GM23338 (cell line): Measurements from ENCODE around the gene JHY. TPM values are rescaled to one million over a fixed set of nuclear protein-coding genes. Genes with fewer than 3 reads are reported as not detected.

ENCODE experiments used
- ATAC-seq: fragments of 200-7000 bp; cut with Tn5 transposase; 3 replicates; pipeline ENCODE4 v1.9.1; 2020
- DNase-seq: peaks from one replicate; pipeline ENCODE4 v3.0.0-alpha.2; 2015; ENCODE audit warnings: low spot score
- H2AFZ ChIP-seq: fragments of 200-600 bp; sonication (generic); 2 replicates; pipeline ENCODE4 v1.8.0; 2016; ENCODE audit warnings: antibody characterized with exemption, mild to moderate bottlenecking, moderate library complexity
- H3F3A ChIP-seq: fragments of 200-600 bp; sonication (generic); replicated peaks from 2 replicates; pipeline ENCODE4 v1.8.0; 2017; ENCODE audit warnings: antibody characterized with exemption, mixed run types, low read depth
- H3K27ac ChIP-seq: fragments of 200-600 bp; sonication (generic); 2 replicates; pipeline ENCODE4 v1.6.1; 2016; ENCODE audit warnings: low read depth
- H3K27me3 ChIP-seq: fragments of 200-600 bp; sonication (generic); 2 replicates; pipeline ENCODE4 v1.8.0; 2016; ENCODE audit warnings: mild to moderate bottlenecking, mixed run types, moderate library complexity; ENCODE audit not compliant: insufficient read depth
- H3K36me3 ChIP-seq: fragments of 200-600 bp; sonication (generic); 2 replicates; pipeline ENCODE4 v1.8.0; 2016; ENCODE audit warnings: mild to moderate bottlenecking; ENCODE audit not compliant: insufficient read depth
- H3K4me1 ChIP-seq: fragments of 200-600 bp; sonication (generic); 2 replicates; pipeline ENCODE4 v1.8.0; 2016; ENCODE audit warnings: mild to moderate bottlenecking, moderate library complexity; ENCODE audit not compliant: insufficient read depth
- H3K4me2 ChIP-seq: fragments of 200-600 bp; sonication (generic); 2 replicates; pipeline ENCODE4 v1.7.1; 2017; ENCODE audit warnings: mixed run types
- H3K4me3 ChIP-seq: fragments of 200-600 bp; sonication (generic); 2 replicates; pipeline ENCODE4 v1.6.1; 2016; ENCODE audit warnings: mixed run types
- H3K79me2 ChIP-seq: fragments of 200-600 bp; sonication (generic); replicated peaks from 2 replicates; pipeline ENCODE4 v1.8.0; 2017; ENCODE audit warnings: mild to moderate bottlenecking; ENCODE audit not compliant: insufficient read depth
- H3K9me2 ChIP-seq: fragments of 200-600 bp; sonication (generic); 2 replicates; pipeline ENCODE4 v1.8.0; 2017; ENCODE audit not compliant: insufficient read depth
- H4K20me1 ChIP-seq: fragments of 200-600 bp; sonication (generic); replicated peaks from 2 replicates; pipeline ENCODE4 v1.8.0; 2017; ENCODE audit warnings: mild to moderate bottlenecking; ENCODE audit not compliant: insufficient read depth
- H3K27ac Mint-ChIP-seq: 2 replicates; pipeline ENCODE4 v1.8.0; 2020; ENCODE audit warnings: inconsistent platforms, mild to moderate bottlenecking, moderate library complexity, mixed read lengths
- H3K27me3 Mint-ChIP-seq: 3 replicates; pipeline ENCODE4 v1.8.0; 2022; ENCODE audit warnings: low read depth, mild to moderate bottlenecking, moderate library complexity, mixed read lengths, inconsistent platforms; ENCODE audit not compliant: insufficient read depth, poor library complexity
- H3K36me3 Mint-ChIP-seq: 3 replicates; pipeline ENCODE4 v1.8.0; 2021; ENCODE audit warnings: low read depth, mild to moderate bottlenecking, inconsistent platforms, moderate library complexity, mixed read lengths
- H3K4me1 Mint-ChIP-seq: 3 replicates; pipeline ENCODE4 v1.8.0; 2020; ENCODE audit warnings: mild to moderate bottlenecking, inconsistent platforms, mixed read lengths
- H3K4me3 Mint-ChIP-seq: 3 replicates; pipeline ENCODE4 v1.8.0; 2021; ENCODE audit warnings: moderate library complexity, mild to moderate bottlenecking, inconsistent platforms, mixed read lengths
- H3K9me3 Mint-ChIP-seq: 3 replicates; pipeline ENCODE4 v1.8.0; 2020; ENCODE audit warnings: moderate library complexity, mild to moderate bottlenecking, inconsistent platforms, mixed read lengths
- ETS1 ChIP-seq: IDR thresholded peaks from 2 replicates; pipeline ENCODE4 v1.6.1; 2016; ENCODE audit warnings: antibody characterized with exemption
- EZH2 ChIP-seq: fragments of 200-600 bp; sonication (generic); IDR thresholded peaks from one replicate; pipeline ENCODE4 v1.8.0; 2017; ENCODE audit warnings: antibody characterized with exemption, mild to moderate bottlenecking, low read depth; ENCODE audit not compliant: unreplicated experiment
- EZH2phosphoT487 ChIP-seq: fragments of 200-600 bp; sonication (generic); IDR thresholded peaks from one replicate; pipeline ENCODE4 v1.8.1; 2018; ENCODE audit warnings: antibody characterized with exemption; ENCODE audit not compliant: unreplicated experiment
- REST ChIP-seq: IDR thresholded peaks from one replicate; pipeline ENCODE4 v1.6.1; 2018; ENCODE audit warnings: antibody characterized with exemption; ENCODE audit not compliant: unreplicated experiment
- STAT1 ChIP-seq: IDR thresholded peaks from one replicate; pipeline ENCODE4 v1.6.1; 2016; ENCODE audit warnings: antibody characterized with exemption; ENCODE audit not compliant: unreplicated experiment
- polyA plus RNA-seq: library from polyadenylated mRNA; unstranded; fragments of >200 nt; fragmentation: Nextera tagmentation; extraction: Ambion mirVana; gene quantifications from 2 replicates; pipeline ENCODE4 v1.2.1, GENCODE V29; 2016
- total RNA-seq: library from RNA; depleted of rRNA; stranded (reverse); fragments of >200 nt; shearing (Covaris generic); gene quantifications from 2 replicates; pipeline ENCODE4 v1.2.3, GENCODE V29; 2014

JHY gene
- total and polyA plus RNA-seq, 2 experiments from 2014 or later: 0.94 to 0.97 TPM

- peaks cover 41% of the 10 kb centered on the region for H3K4me1 Mint-ChIP-seq
- H3K36me3 ChIP-seq: no peaks in the 10 kb centered on the region
- peaks cover 100% of the 10 kb centered on the region for H3K27me3 ChIP-seq
- peaks cover 93% of the 10 kb centered on the region for H3K27me3 Mint-ChIP-seq
- H3K9me2 ChIP-seq: no peaks in the 10 kb centered on the region
- peak overlapping the region; percentile 84 for H3K4me3 ChIP-seq
- peaks cover 24% of the 10 kb centered on the region for H3K4me1 ChIP-seq
- H3K36me3 Mint-ChIP-seq: peaks cover 3% of the 10 kb centered on the region; the same call in 1 of the 3 replicates
- peaks cover 14% of the 10 kb centered on the region for H3K9me3 Mint-ChIP-seq
- H3K4me2 ChIP-seq: peak overlapping the region; percentile 97
- DNase-seq: peak; percentile 85
- H3K27ac ChIP-seq: no peak overlapping the region
- no peaks in the 10 kb centered on the region for H3K79me2 ChIP-seq
- peaks cover 8% of the 10 kb centered on the region; the same call in 1 of the 2 replicates for H3F3A ChIP-seq
- H4K20me1 ChIP-seq: peaks cover 1% of the 10 kb centered on the region
- TF ChIP-seq ETS1: 0 out of 2 replicates have a peak, but pooled peaks have one; percentile 31
- peak; percentile 98 for TF ChIP-seq EZH2
- TF ChIP-seq EZH2phosphoT487: peak; percentile 90
- no peak for TF ChIP-seq REST
- H3K4me3 Mint-ChIP-seq: peak overlapping the region; percentile 80
- H3K27ac Mint-ChIP-seq: no peak overlapping the region
- peak overlapping the region; percentile 100 for H2AFZ ChIP-seq
- peak; percentile 49 for ATAC-seq
These were observed 95.1 kb downstream of the JHY start for GRCh38 chr11:122977470-122978298.

GRCh38 chr11:122978299-122978620 lies 95.7 kb downstream of the JHY start:
- peaks cover 7% of the 10 kb centered on the region for H4K20me1 ChIP-seq
- peak overlapping the region; percentile 84 for H3K4me3 ChIP-seq
- Mint-ChIP-seq H3K27ac (no peak overlapping the region), H3K9me3 (peaks cover 14% of the 10 kb centered on the region), H3K4me3 (peak overlapping the region; percentile 80), H3K27me3 (peaks cover 99% of the 10 kb centered on the region), H3K4me1 (peaks cover 46% of the 10 kb centered on the region), H3K36me3 (peaks cover 3% of the 10 kb centered on the region; the same call in 1 of the 3 replicates)
- peak overlapping the region; percentile 97 for H3K4me2 ChIP-seq
- TF ChIP-seq STAT1: no peak
- TF ChIP-seq REST: no peak
- TF ChIP-seq EZH2phosphoT487: peak; percentile 80
- H3K4me1 ChIP-seq: peaks cover 25% of the 10 kb centered on the region
- DNase-seq (peak; percentile 22), ATAC-seq (no peak)
- H3K9me2 ChIP-seq: no peaks in the 10 kb centered on the region
- no peaks in the 10 kb centered on the region for H3K36me3 ChIP-seq
- H3F3A ChIP-seq: peaks cover 8% of the 10 kb centered on the region; the same call in 1 of the 2 replicates
- peaks cover 100% of the 10 kb centered on the region for H3K27me3 ChIP-seq
- H3K27ac ChIP-seq: no peak overlapping the region
- H3K79me2 ChIP-seq: no peaks in the 10 kb centered on the region
- 0 out of 2 replicates have a peak overlapping the region, but pooled peaks have one; percentile 100 for H2AFZ ChIP-seq
